K562 (cell line): Measurements from ENCODE around the gene CILP. TPM values are rescaled to one million over a fixed set of nuclear protein-coding genes. Genes with fewer than 3 reads are reported as not detected.

ENCODE experiments used
- ATAC-seq: fragments of 200-7000 bp; cut with Tn5 transposase; 3 replicates; pipeline ENCODE4 v1.9.1; 2020; ENCODE audit warnings: moderate library complexity
- BruUV-seq: library from RNA; stranded (reverse); fragments of 400-500 nt; replicated peaks from 2 replicates; lab custom pipeline; 2021; lab: Mats Ljungman, UMichigan
- CTCF ChIA-PET: fragments of 300-600 bp; formaldehyde crosslinking; extraction: SDS; loops from one replicate; lab custom pipeline; 2021; ENCODE audit warnings: low intra/inter-chr PET ratio; lab: Yijun Ruan, JAX
- POLR2A ChIA-PET: fragments of 300-600, 350-650 bp; sonication (Branson Sonifier 250); formaldehyde crosslinking; extraction: SDS; loops from one replicate; lab custom pipeline; 2021; ENCODE audit warnings: antibody characterized with exemption, inconsistent platforms; lab: Yijun Ruan, JAX
- DNase-seq, 4 experiments: peaks; one replicate each; pipeline versions ENCODE4 v3.0.0 to v3.0.0-alpha.2; 2011 to 2018; ENCODE audit warnings: low spot score in 3 of 4, mixed read lengths in 3 of 4; ENCODE audit errors: extremely low read depth in 1 of 4
- FAIRE-seq: peaks from 2 replicates; lab custom pipeline; 2011; peaks lifted over from hg19 to GRCh38; lab: Jason Lieb, UNC
- H2AFZ ChIP-seq: 2 replicates; pipeline ENCODE4 v1.6.0; 2011; ENCODE audit warnings: low read depth, low read length, control low read depth, inconsistent platforms
- H3K27ac ChIP-seq: fragments of 200-600 bp; 3 replicates; pipeline ENCODE4 v1.8.0; 2011; ENCODE audit warnings: low read depth, mild to moderate bottlenecking, control low read depth, inconsistent platforms, low read length, moderate library complexity, mixed read lengths; ENCODE audit errors: extremely low read depth
- H3K27me3 ChIP-seq, 2 experiments: fragments of 300-600 bp in 1 of 2; 2 replicates in 1 of 2; 3 replicates in 1 of 2; pipeline versions ENCODE4 v1.6.0 to v1.8.0; 2011; ENCODE audit warnings: inconsistent platforms in 2 of 2, low read length in 2 of 2, mild to moderate bottlenecking in 1 of 2, mixed read lengths in 1 of 2, moderate library complexity in 1 of 2; ENCODE audit not compliant: control insufficient read depth in 2 of 2, insufficient read depth in 2 of 2
- H3K36me3 ChIP-seq: fragments of 300-600 bp; 3 replicates; pipeline ENCODE4 v1.8.0; 2011; ENCODE audit warnings: mild to moderate bottlenecking, low read length, inconsistent platforms; ENCODE audit not compliant: control insufficient read depth, insufficient read depth
- H3K4me1 ChIP-seq, 2 experiments: fragments of 200-600 bp in 1 of 2; replicated peaks in 1 of 2; 2 replicates in 1 of 2; 3 replicates in 1 of 2; pipeline versions ENCODE4 v1.5.1 to v1.8.0; 2011; ENCODE audit warnings: inconsistent platforms in 2 of 2, low read length in 2 of 2, mild to moderate bottlenecking in 1 of 2, mixed read lengths in 1 of 2, moderate library complexity in 1 of 2; ENCODE audit not compliant: control insufficient read depth in 2 of 2, insufficient read depth in 2 of 2
- H3K4me2 ChIP-seq: 2 replicates; pipeline ENCODE4 v1.6.1; 2011; ENCODE audit warnings: low read length, control low read depth, inconsistent platforms, mixed read lengths; ENCODE audit not compliant: insufficient read depth
- H3K4me3 ChIP-seq: fragments of 200-600 bp; sonication (generic), shearing (Covaris generic); 2 replicates; pipeline ENCODE4 v1.5.1; 2016; ENCODE audit warnings: control low read depth, inconsistent platforms
- H3K79me2 ChIP-seq: fragments of 200-600 bp; 3 replicates; pipeline ENCODE4 v1.8.0; 2011; ENCODE audit warnings: low read length, inconsistent platforms; ENCODE audit not compliant: control insufficient read depth, insufficient read depth
- H3K9ac ChIP-seq, 2 experiments: 2 replicates each; pipeline versions ENCODE4 v1.6.0 to v1.6.1; 2011; ENCODE audit warnings: low read depth in 2 of 2, low read length in 2 of 2, control low read depth in 1 of 2, inconsistent platforms in 1 of 2, mild to moderate bottlenecking in 1 of 2, mixed read lengths in 1 of 2; ENCODE audit not compliant: insufficient read depth in 1 of 2
- H3K9me1 ChIP-seq: one replicate; pipeline ENCODE4 v1.6.0; 2011; ENCODE audit warnings: inconsistent platforms, mild to moderate bottlenecking, low read length, moderate library complexity; ENCODE audit not compliant: control insufficient read depth, insufficient read depth
- H3K9me3 ChIP-seq: replicated peaks from 2 replicates; pipeline ENCODE4 v1.5.1; 2011; ENCODE audit warnings: low read depth, low read length, inconsistent platforms; ENCODE audit not compliant: control insufficient read depth, insufficient read depth
- H4K20me1 ChIP-seq: replicated peaks from 2 replicates; pipeline ENCODE4 v1.6.1; 2011; ENCODE audit warnings: low read length, inconsistent platforms, mixed read lengths; ENCODE audit not compliant: control insufficient read depth, insufficient read depth
- ARID1B ChIP-seq: fragments of 450-650 bp; IDR thresholded peaks from 2 replicates; pipeline ENCODE4 v1.6.1; 2016; ENCODE audit warnings: antibody characterized with exemption, mild to moderate bottlenecking, inconsistent platforms
- MEF2A ChIP-seq: IDR thresholded peaks from 2 replicates; pipeline ENCODE4 v1.6.1; 2011; ENCODE audit warnings: low read depth, mild to moderate bottlenecking, low read length, moderate library complexity; ENCODE audit not compliant: control insufficient read depth
- SOX6 ChIP-seq: fragments of 450-650 bp; IDR thresholded peaks from 2 replicates; pipeline ENCODE4 v1.6.1; 2014; ENCODE audit warnings: mild to moderate bottlenecking
- XRCC3 ChIP-seq: fragments of 450-650 bp; IDR thresholded peaks from 2 replicates; pipeline ENCODE4 v1.6.1; 2017; ENCODE audit warnings: mild to moderate bottlenecking, moderate library complexity
- WGBS: fragments of 100-300 bp; shearing (Covaris generic); methylation state at CpG from one replicate; pipeline ENCODE4 v1.1.6; 2016; ENCODE audit warnings: low coverage, mixed read lengths; ENCODE audit not compliant: insufficient coverage; ENCODE audit errors: missing lambda C conversion rate; 5-methylcytosine and 5-hydroxymethylcytosine counted together
- in situ Hi-C: fragments of 300-500 bp; cut with MboI; formaldehyde crosslinking; loops from 4 replicates; pipeline ENCODE4 v1.15.0; 2018; ENCODE audit warnings: inconsistent platforms, mixed read lengths
- intact Hi-C: fragments of 100-400 bp; cut with micrococcal nuclease; formaldehyde crosslinking; loops from 2 replicates; pipeline ENCODE4 v1.14.2; 2022
- polyA plus RNA-seq, 8 experiments: library from polyadenylated mRNA; depleted of rRNA in 4 of 8; stranded (reverse) in 5 of 8; unstranded in 3 of 8; fragments of >200 nt; fragmentation: Nextera tagmentation in 2 of 8; fragmentation: Illumina TruSeq in 1 of 8; extraction: Ambion mirVana in 2 of 8; extraction: Trizol in 1 of 8; gene quantifications; 2 replicates each; pipeline versions ENCODE4 v1.2.1 to v1.2.3, GENCODE V29; 2011 to 2014; ENCODE audit warnings: inconsistent platforms in 1 of 8, missing spikeins in 1 of 8
- total RNA-seq, 7 experiments: library from RNA; depleted of rRNA in 6 of 7; stranded (reverse); fragments of >200 nt in 6 of 7; fragmentation: Illumina TruSeq in 2 of 7; extraction: Trizol in 2 of 7; gene quantifications; 2 replicates each; pipeline versions ENCODE4 v1.2.1 to v1.2.3, GENCODE V29; 2011 to 2021; ENCODE audit warnings: low replicate concordance in 1 of 7

Gene CILP
- total and polyA plus RNA-seq, 9 of the 15 experiments (the other 6 are each of a cell fraction or from before 2014, with no cell fraction given): 0.03 TPM; not detected in 8

GRCh38 chr15:65260968-65261367 lies 49.7 kb upstream of the CILP start:
- Histone ChIP-seq H3K79me2 (no peaks in the 10 kb centered on the region), H2AFZ (no peak overlapping the region), H3K36me3 (peaks cover 19% of the 10 kb centered on the region; the same call in 2 of the 3 replicates), H3K4me1 (no peaks in the 10 kb centered on the region; a peak in 2 of 5 replicates), H3K27me3 (no peaks in the 10 kb centered on the region), H3K4me2 (no peak overlapping the region), H4K20me1 (no peaks in the 10 kb centered on the region), H3K9me3 (no peaks in the 10 kb centered on the region), H3K9me1 (no peaks in the 10 kb centered on the region), H3K9ac (no peak overlapping the region), H3K4me3 (no peak overlapping the region), H3K27ac (no peak overlapping the region)
- DNase-seq (no peak), FAIRE-seq (no peak), ATAC-seq (no peak)
- 69% methylated on average over 6 of the region's 6 CpGs for WGBS
- ChIA-PET CTCF (no interaction called here), POLR2A (interaction anchor here (0.6 to 2.1 kb wide), 3 partner anchors 9 to 44 kb away, joined by 3 to 5 read pairs (median 4); partner anchors contain the start of gene RNU5B-1)
- TF ChIP-seq XRCC3 (no peak), MEF2A (no peak)
- BruUV-seq: no TSS peak
- in situ Hi-C loops (no loop called here), intact Hi-C loops (no loop called here)

- in situ Hi-C loops (no loop called here), intact Hi-C loops (no loop called here)
- POLR2A ChIA-PET: interaction anchor here (0.6 to 1.7 kb wide), 7 partner anchors 10 to 904 kb away, joined by 3 to 6 read pairs (median 5); partner anchors contain the start of genes PARP16 and RNU5B-1
- no peak overlapping the region for H3K4me3 ChIP-seq
- H3K27ac ChIP-seq: no peak overlapping the region
- FAIRE-seq (no peak), ATAC-seq (no peak), DNase-seq (no peak)
- no peaks in the 10 kb centered on the region for H3K27me3 ChIP-seq
- no peaks in the 10 kb centered on the region for H3K79me2 ChIP-seq
- WGBS: 60% methylated on average over 7 of the region's 7 CpGs
- CTCF ChIA-PET: no interaction called here
- H3K36me3 ChIP-seq: peaks cover 19% of the 10 kb centered on the region; the same call in 2 of the 3 replicates
- H4K20me1 ChIP-seq: no peaks in the 10 kb centered on the region
- no peak for TF ChIP-seq ARID1B
- TF ChIP-seq SOX6: no peak
- no peaks in the 10 kb centered on the region for H3K9me3 ChIP-seq
- no peak overlapping the region for H3K4me2 ChIP-seq
- H2AFZ ChIP-seq: no peak overlapping the region
- no peaks in the 10 kb centered on the region for H3K9me1 ChIP-seq
- H3K9ac ChIP-seq: no peak overlapping the region
- no TSS peak for BruUV-seq
- H3K4me1 ChIP-seq: no peaks in the 10 kb centered on the region; a peak in 2 of 5 replicates
Measured at GRCh38 chr15:65259367-65259797, 48.1 kb upstream of the CILP start.
